H1 (cell line): ENCODE results near the gene WBP1L. TPM values are rescaled to one million over a fixed set of nuclear protein-coding genes. Genes with fewer than 3 reads are reported as not detected.

Experiments used
- BCL11A ChIP-seq, 2 experiments: IDR thresholded peaks; one replicate each; pipeline ENCODE4 v1.6.1; 2011; ENCODE audit warnings: low read depth in 2 of 2, low read length in 2 of 2, mild to moderate bottlenecking in 2 of 2
- CTCF ChIP-seq, 3 experiments: IDR thresholded peaks; 1 replicate in 2 of 3; 2 replicates in 1 of 3; pipeline versions ENCODE4 v1.5.1 to v1.6.1; 2011; ENCODE audit warnings: low read length in 3 of 3, mild to moderate bottlenecking in 3 of 3, inconsistent platforms in 2 of 3, low read depth in 1 of 3, moderate library complexity in 1 of 3; ENCODE audit not compliant: insufficient read depth in 1 of 3; ENCODE audit errors: control extremely low read depth in 1 of 3
- polyA plus RNA-seq, 7 experiments: library from polyadenylated mRNA; depleted of rRNA in 3 of 7; stranded (reverse) in 5 of 7; unstranded in 2 of 7; fragments of >200 nt in 5 of 7; fragments of 200-250 nt in 2 of 7; gene quantifications; 1 replicate in 5 of 7; 2 replicates in 1 of 7; 4 replicates in 1 of 7; pipeline versions ENCODE4 v1.2.1 to v1.2.3, GENCODE V29; 2011 to 2013; ENCODE audit warnings: missing spikeins in 2 of 7, mixed read lengths in 2 of 7
- total RNA-seq: library from RNA; stranded (reverse); fragmentation: NEBNext Ultra II Directional; extraction: Animal tissue kit (Norgen Biotek cat#: 25700); gene quantifications from 2 replicates; pipeline ENCODE4 v1.2.1, GENCODE V29; 2021

The WBP1L gene
- total and polyA plus RNA-seq, 2 of the 8 experiments (the other 6 are each of a cell fraction or from before 2014, with no cell fraction given), result 26.6 to 29.9 TPM

- no peak for TF ChIP-seq BCL11A (IDR thresholded peaks at IDR 0.05; ENCODE audit: low read depth in 2 of 2, low read length in 2 of 2)
- TF ChIP-seq CTCF (IDR thresholded peaks at IDR 0.05; ENCODE audit: control extremely low read depth in 1 of 3, insufficient read depth in 1 of 3, low read depth in 1 of 3, low read length in 3 of 3), result no peak
Observed at GRCh38 chr10:102701796-102702195, 42.0 kb upstream of the WBP1L start (continued).
